Thyroid gland (tissue), 4 donors: ENCODE measurements around the gene SGPP1. TPM values are rescaled to one million over a fixed set of nuclear protein-coding genes. Genes with fewer than 3 reads are reported as not detected.
"Not testable (repeated sequence)": the region's sequence is repeated elsewhere in the genome, so short reads cannot be mapped to it uniquely, and the experiment has no call there.

Experiments
- DNase-seq, 2 donors: peaks; one replicate each; pipeline ENCODE4 v3.0.0-alpha.2; 2019
- H3K27ac ChIP-seq, 3 donors: fragments of 200-600 bp; sonication (generic); 1 replicate in 2 of 3; 2 replicates in 1 of 3; pipeline ENCODE4 v1.5.1; 2016 to 2019; ENCODE audit warnings: mild to moderate bottlenecking in 1 of 3, moderate library complexity in 1 of 3
- H3K27me3 ChIP-seq: fragments of 200-600 bp; sonication (generic); one replicate; pipeline ENCODE4 v1.5.1; 2019
- H3K36me3 ChIP-seq, 2 donors: fragments of 200-600 bp; sonication (generic); one replicate each; pipeline ENCODE4 v1.5.1; 2016 to 2019
- H3K4me1 ChIP-seq, 2 donors: fragments of 200-600 bp; sonication (generic); one replicate each; pipeline ENCODE4 v1.5.1; 2017 to 2019
- H3K4me3 ChIP-seq, 3 donors: fragments of 200-600 bp; sonication (generic); replicated peaks in 1 of 3; 1 replicate in 2 of 3; 2 replicates in 1 of 3; pipeline ENCODE4 v1.5.1; 2016; ENCODE audit warnings: mild to moderate bottlenecking in 1 of 3
- H3K9me3 ChIP-seq: fragments of 200-600 bp; sonication (generic); one replicate; pipeline ENCODE4 v1.5.1; 2017
- CTCF ChIP-seq, 6 experiments: fragments of 200-600 bp in 3 of 6; fragments of 450-650 bp in 3 of 6; sonication (generic) in 3 of 6; IDR thresholded peaks; one replicate each; pipeline ENCODE4 v1.5.1; 2016 to 2019; ENCODE audit warnings: antibody characterized with exemption in 6 of 6, mild to moderate bottlenecking in 2 of 6, inconsistent platforms in 1 of 6, moderate library complexity in 1 of 6
- POLR2A ChIP-seq, 2 donors: fragments of 450-650 bp; IDR thresholded peaks; one replicate each; pipeline ENCODE4 v1.6.1; 2017; ENCODE audit warnings: antibody characterized with exemption in 2 of 2, mild to moderate bottlenecking in 2 of 2, moderate library complexity in 1 of 2
- WGBS, 2 donors: methylation state at CpG; one replicate each; pipeline ENCODE4 v1.1.5; 2017; 5-methylcytosine and 5-hydroxymethylcytosine counted together
- intact Hi-C: fragments of 100-400 bp; cut with DNase I; formaldehyde crosslinking; loops from one replicate; pipeline ENCODE4 v1.15.1; 2023
- total RNA-seq, 4 donors: library from RNA; depleted of rRNA; stranded (reverse); fragments of >200 nt; gene quantifications; one replicate each; pipeline ENCODE4 v1.2.3, GENCODE V29; 2016

SGPP1 gene
- total RNA-seq, 4 donors from 2014 or later = 19.2 to 38.1 (median 25.7) TPM

- intact Hi-C loops = no loop called here
- 84 to 94% methylated on average over 3 of the region's 3 CpGs for WGBS, 2 donors
These were observed 55.9 kb downstream of the SGPP1 start for GRCh38 chr14:63671987-63672386.

GRCh38 chr14:63670692-63671091 is 57.2 kb downstream of the SGPP1 start:
- Histone ChIP-seq H3K27ac (no peak overlapping the region), H3K9me3 (no peaks in the 10 kb centered on the region), H3K36me3 (no peaks in the 10 kb centered on the region), H3K4me3 (no peak overlapping the region), H3K4me1 (peaks cover 0 to 3% of the 10 kb centered on the region in 2 donors), H3K27me3 (no peaks in the 10 kb centered on the region)
- DNase-seq = no peak
- intact Hi-C loops = no loop called here
- no peak for TF ChIP-seq POLR2A (IDR thresholded peaks at IDR 0.05)
- no peak for TF ChIP-seq CTCF (IDR thresholded peaks at IDR 0.05)

More at GRCh38 chr14:63671987-63672386, 55.9 kb downstream of the SGPP1 start:
- TF ChIP-seq CTCF (IDR thresholded peaks at IDR 0.05) = no peak
- TF ChIP-seq POLR2A (IDR thresholded peaks at IDR 0.05) = no peak
- no peak overlapping the region for H3K4me3 ChIP-seq
- DNase-seq = no peak
- H3K9me3 ChIP-seq = no peaks in the 10 kb centered on the region
- no peaks in the 10 kb centered on the region for H3K27me3 ChIP-seq
- H3K4me1 ChIP-seq = peaks cover 0 to 3% of the 10 kb centered on the region in 2 donors
- no peak overlapping the region for H3K27ac ChIP-seq
- H3K36me3 ChIP-seq = no peaks in the 10 kb centered on the region

GRCh38 chr14:63666335-63666734 is 61.5 kb downstream of the SGPP1 start:
- TF ChIP-seq CTCF (IDR thresholded peaks at IDR 0.05) = no peak
- TF ChIP-seq POLR2A (IDR thresholded peaks at IDR 0.05) = no peak
- no peak overlapping the region for H3K27ac ChIP-seq
- H3K4me3 ChIP-seq = no peak overlapping the region
- no peak for DNase-seq
- 79 to 80% methylated on average over 1 of the region's 1 CpG for WGBS, 2 donors
- H3K36me3 ChIP-seq = no peaks in the 10 kb centered on the region
- intact Hi-C loops = no loop called here
- H3K27me3 ChIP-seq = no peaks in the 10 kb centered on the region
- peaks cover 5 to 7% of the 10 kb centered on the region in 2 donors for H3K4me1 ChIP-seq
- H3K9me3 ChIP-seq = no peaks in the 10 kb centered on the region

GRCh38 chr14:63663428-63664341 is 64.2 kb downstream of the SGPP1 start:
- Histone ChIP-seq H3K4me1 (peaks cover 5 to 7% of the 10 kb centered on the region in 2 donors), H3K36me3 (no peaks in the 10 kb centered on the region), H3K9me3 (no peaks in the 10 kb centered on the region), H3K4me3 (no peak overlapping the region), H3K27ac (no peak overlapping the region), H3K27me3 (no peaks in the 10 kb centered on the region)
- intact Hi-C loops = no loop called here
- TF ChIP-seq CTCF (IDR thresholded peaks at IDR 0.05) (no peak), POLR2A (IDR thresholded peaks at IDR 0.05) (no peak)
- DNase-seq = no peak
- WGBS, 2 donors = 91 to 96% methylated on average over 4 of the region's 12 CpGs

- Histone ChIP-seq H3K27ac (no peak overlapping the region), H3K9me3 (no peaks in the 10 kb centered on the region), H3K4me1 (peaks cover 5 to 7% of the 10 kb centered on the region in 2 donors), H3K36me3 (no peaks in the 10 kb centered on the region), H3K4me3 (no peak overlapping the region), H3K27me3 (no peaks in the 10 kb centered on the region)
- TF ChIP-seq CTCF (IDR thresholded peaks at IDR 0.05) (no peak), POLR2A (IDR thresholded peaks at IDR 0.05) (no peak)
- peak; percentile 46 to 51 for DNase-seq
- intact Hi-C loops = no loop called here
- WGBS, 2 donors = 67 to 82% methylated on average over 4 to 7 of the region's 8 CpGs
These were observed 65.1 kb downstream of the SGPP1 start for GRCh38 chr14:63662776-63663175.

GRCh38 chr14:63661881-63662280 is 66.0 kb downstream of the SGPP1 start:
- DNase-seq = peak; percentile 55 to 61
- intact Hi-C loops = not testable (repeated sequence)

More at GRCh38 chr14:63661881-63662280, 66.0 kb downstream of the SGPP1 start:
- H3K36me3 ChIP-seq, H3K4me3 ChIP-seq, H3K27ac ChIP-seq, H3K4me1 ChIP-seq, H3K27me3 ChIP-seq, H3K9me3 ChIP-seq: not testable (repeated sequence)
- 40 to 65% methylated on average over 10 of the region's 10 CpGs for WGBS, 2 donors
